Hippocampal formation (tissue), 2 donors: Measurements from ENCODE around the gene ANKRD63.

Experiments used
- DNase-seq, 2 donors: peaks; one replicate each; lab custom pipeline; 2025; lab: John Stamatoyannopoulos, UW

The ANKRD63 gene

GRCh38 chr15:40257656-40258450, 25.0 kb downstream of the ANKRD63 start:
- DNase-seq = no peak

GRCh38 chr15:40256638-40257235, 26.1 kb downstream of the ANKRD63 start:
- DNase-seq = no peak

GRCh38 chr15:40255033-40255432, 27.8 kb downstream of the ANKRD63 start:
- DNase-seq = no peak

GRCh38 chr15:40254452-40254851, 28.4 kb downstream of the ANKRD63 start:
- DNase-seq = no peak

- no peak for DNase-seq
Observed at GRCh38 chr15:40253167-40253790, 29.6 kb downstream of the ANKRD63 start.

- DNase-seq = no peak
Observed at GRCh38 chr15:40252438-40253166, 30.3 kb downstream of the ANKRD63 start.

- no peak for DNase-seq
Observed at GRCh38 chr15:40252141-40252437, 30.8 kb downstream of the ANKRD63 start.

GRCh38 chr15:40251486-40252140, 31.3 kb downstream of the ANKRD63 start:
- no peak for DNase-seq

- DNase-seq = no peak
Observed at GRCh38 chr15:40250771-40251483, 31.9 kb downstream of the ANKRD63 start.

- no peak for DNase-seq
Observed at GRCh38 chr15:40250304-40250656, 32.6 kb downstream of the ANKRD63 start.

- DNase-seq = no peak
Observed at GRCh38 chr15:40249477-40250303, 33.2 kb downstream of the ANKRD63 start.

- DNase-seq = no peak
Observed at GRCh38 chr15:40248006-40248783, 34.7 kb downstream of the ANKRD63 start.

- no peak for DNase-seq
Observed at GRCh38 chr15:40247406-40247971, 35.4 kb downstream of the ANKRD63 start.

- no peak for DNase-seq
Observed at GRCh38 chr15:40246496-40247280, 36.2 kb downstream of the ANKRD63 start.

GRCh38 chr15:40245666-40246450, 37.0 kb downstream of the ANKRD63 start:
- no peak for DNase-seq

GRCh38 chr15:40244961-40245523, 37.8 kb downstream of the ANKRD63 start:
- DNase-seq = no peak

- no peak for DNase-seq
Observed at GRCh38 chr15:40243126-40243810, 39.6 kb downstream of the ANKRD63 start.
